Stimulated activated CD8-positive, alpha-beta memory T cell treated with anti-CD3 and anti-CD28 coated beads, Interleukin-15, amount 100 ng/mL, for 48 hours (primary cell): ENCODE measurements around the gene C10orf95.

Source experiments
- DNase-seq, 2 donors: peaks; one replicate each; pipeline ENCODE4 v3.0.0-alpha.2; 2020; ENCODE audit warnings: low read depth in 2 of 2

Gene C10orf95

GRCh38 chr10:102434394-102435132, 16.8 kb downstream of the C10orf95 start:
- no peak for DNase-seq

GRCh38 chr10:102433619-102434046, 17.7 kb downstream of the C10orf95 start:
- DNase-seq, result no peak

GRCh38 chr10:102432162-102432950, 19.0 kb downstream of the C10orf95 start, which contains the start of gene CUEDC2:
CUEDC2 (minus strand) TSS chr10:102432574; CDS start chr10:102425188, 7,386 bp downstream.
- peak; percentile 93 to 95 for DNase-seq

- DNase-seq, result no peak
Observed at GRCh38 chr10:102431452-102432124, 19.8 kb downstream of the C10orf95 start.

GRCh38 chr10:102429468-102429867, 21.9 kb downstream of the C10orf95 start:
- DNase-seq, result no peak

GRCh38 chr10:102426803-102427287, 24.5 kb downstream of the C10orf95 start:
- no peak for DNase-seq

GRCh38 chr10:102425444-102425843, 25.9 kb downstream of the C10orf95 start:
- DNase-seq, result no peak

- no peak for DNase-seq
Observed at GRCh38 chr10:102424916-102425315, 26.4 kb downstream of the C10orf95 start.

- DNase-seq, result no peak
Observed at GRCh38 chr10:102424145-102424544, 27.2 kb downstream of the C10orf95 start.

GRCh38 chr10:102423372-102423968, 27.9 kb downstream of the C10orf95 start:
- DNase-seq, result no peak

GRCh38 chr10:102422545-102423129, 28.7 kb downstream of the C10orf95 start:
- no peak for DNase-seq

- DNase-seq, result no peak
Observed at GRCh38 chr10:102421757-102422512, 29.4 kb downstream of the C10orf95 start.

- no peak for DNase-seq
Observed at GRCh38 chr10:102421507-102421756, 29.9 kb downstream of the C10orf95 start.

- DNase-seq, result peak; percentile 89 to 94
Observed at GRCh38 chr10:102420714-102421506, 30.4 kb downstream of the C10orf95 start, which contains the start of gene FBXL15. FBXL15 (plus strand) TSS chr10:102420836; CDS start chr10:102421130, 294 bp downstream.

- no peak for DNase-seq
Observed at GRCh38 chr10:102420181-102420713, 31.1 kb downstream of the C10orf95 start.

GRCh38 chr10:102419269-102420180, 31.8 kb downstream of the C10orf95 start:
- DNase-seq, result no peak

GRCh38 chr10:102418622-102419268, 32.6 kb downstream of the C10orf95 start, which contains the start of gene PSD:
PSD (minus strand) TSS chr10:102418785; CDS start chr10:102417038, 1,747 bp downstream.
- no peak for DNase-seq

GRCh38 chr10:102416695-102417094, 34.6 kb downstream of the C10orf95 start:
- no peak for DNase-seq
